HFFc6 (cell line): ENCODE results near the gene ANKRD9. TPM values are rescaled to one million over a fixed set of nuclear protein-coding genes. Genes with fewer than 3 reads are reported as not detected.

Experiments used
- DNase-seq: peaks from one replicate; pipeline ENCODE4 v3.0.0-alpha.2; 2018
- H3K27ac Mint-ChIP-seq: 2 replicates; pipeline ENCODE4 v1.8.0; 2020; ENCODE audit warnings: mild to moderate bottlenecking, mixed read lengths
- H3K27me3 Mint-ChIP-seq: 2 replicates; pipeline ENCODE4 v1.8.0; 2021; ENCODE audit warnings: mild to moderate bottlenecking, moderate library complexity, mixed read lengths; ENCODE audit not compliant: insufficient read depth
- H3K36me3 Mint-ChIP-seq: 2 replicates; pipeline ENCODE4 v1.8.0; 2021; ENCODE audit warnings: low read depth, mixed read lengths
- H3K4me1 Mint-ChIP-seq: 2 replicates; pipeline ENCODE4 v1.8.0; 2020; ENCODE audit warnings: low read depth, mixed read lengths
- H3K4me3 Mint-ChIP-seq: 2 replicates; pipeline ENCODE4 v1.8.0; 2020; ENCODE audit warnings: mild to moderate bottlenecking, moderate library complexity, mixed read lengths
- H3K9me3 Mint-ChIP-seq: 2 replicates; pipeline ENCODE4 v1.8.0; 2020; ENCODE audit warnings: mild to moderate bottlenecking, mixed read lengths
- CTCF ChIP-seq: fragments of 200-600 bp; sonication (generic); IDR thresholded peaks from 2 replicates; pipeline ENCODE4 v1.5.0; 2021; ENCODE audit warnings: antibody characterized with exemption, mild to moderate bottlenecking
- long read RNA-seq: library from polyadenylated mRNA; unstranded; transcript quantifications from one replicate; pipeline ENCODE4 v2.0.0, GENCODE V29; 2019
- total RNA-seq, 6 experiments: library from RNA; stranded (reverse); fragmentation: NEBNext Ultra II Directional; extraction: Animal tissue kit (Norgen Biotek cat#: 25700); gene quantifications; 2 replicates in 1 of 6; 3 replicates in 5 of 6; pipeline ENCODE4 v1.2.3, GENCODE V29; 2021

ANKRD9 gene
- 10 to 100 TPM; 13.4 to 18.0 (median 15.6) TPM for total RNA-seq
- long read RNA-seq, partial matches to known transcripts, result 2 of 4 reads
- long read RNA-seq, other reads (novel, unspliced or antisense), result 0 of 4 reads

- peak; percentile 6; the same call in 1 of the 2 replicates for TF ChIP-seq CTCF
- H3K27ac Mint-ChIP-seq, result peak within 1 kb of the TSS; percentile 71
- H3K4me1 Mint-ChIP-seq, result no peaks in the 10 kb centered on the region
Measured at GRCh38 chr14:102509746-102510615, at the start of gene ANKRD9. ANKRD9 (minus strand) TSS chr14:102509776; CDS start chr14:102507889, 1,887 bp downstream.

GRCh38 chr14:102558556-102558955 is 49.0 kb upstream of the ANKRD9 start:
- H3K4me1 Mint-ChIP-seq, result no peaks in the 10 kb centered on the region
- H3K27me3 Mint-ChIP-seq, result no peaks in the 10 kb centered on the region; the same call in 1 of the 2 replicates
- H3K36me3 Mint-ChIP-seq, result no peaks in the 10 kb centered on the region
- TF ChIP-seq CTCF, result no peak
- no peak overlapping the region for H3K27ac Mint-ChIP-seq
- no peak overlapping the region for H3K4me3 Mint-ChIP-seq
- no peak for DNase-seq
- no peaks in the 10 kb centered on the region for H3K9me3 Mint-ChIP-seq

More at GRCh38 chr14:102509746-102510615, at the start of gene ANKRD9:
- H3K36me3 Mint-ChIP-seq, result peaks cover 5% of the 10 kb centered on the region; the same call in 1 of the 2 replicates
- peak; percentile 90 for DNase-seq
- peak within 1 kb of the TSS; percentile 85 for H3K4me3 Mint-ChIP-seq
- H3K9me3 Mint-ChIP-seq, result no peaks in the 10 kb centered on the region
- H3K27me3 Mint-ChIP-seq, result peaks cover 4% of the 10 kb centered on the region

- no peak overlapping the region for H3K27ac Mint-ChIP-seq
- no peak overlapping the region for H3K4me3 Mint-ChIP-seq
- DNase-seq, result no peak
- no peaks in the 10 kb centered on the region for H3K36me3 Mint-ChIP-seq
- H3K27me3 Mint-ChIP-seq, result no peaks in the 10 kb centered on the region; the same call in 1 of the 2 replicates
- no peaks in the 10 kb centered on the region for H3K9me3 Mint-ChIP-seq
- H3K4me1 Mint-ChIP-seq, result peaks cover 5% of the 10 kb centered on the region; the same call in 1 of the 2 replicates
- TF ChIP-seq CTCF, result no peak
Measured at GRCh38 chr14:102557434-102558226, 48.1 kb upstream of the ANKRD9 start.

GRCh38 chr14:102556098-102556677 is 46.6 kb upstream of the ANKRD9 start:
- Mint-ChIP-seq H3K4me3 (no peak overlapping the region), H3K4me1 (peaks cover 14% of the 10 kb centered on the region; the same call in 1 of the 2 replicates), H3K27me3 (no peaks in the 10 kb centered on the region), H3K36me3 (no peaks in the 10 kb centered on the region), H3K9me3 (no peaks in the 10 kb centered on the region), H3K27ac (no peak overlapping the region)
- no peak for DNase-seq
- TF ChIP-seq CTCF, result no peak
